ENCODE measurements around the gene ETV3. TPM values are rescaled to one million over a fixed set of nuclear protein-coding genes. Genes with fewer than 3 reads are reported as not detected.

Gene ETV3
- polyA plus RNA-seq, 4 donors, result 25.4 to 29.1 (median 27.7) TPM

DNA sequence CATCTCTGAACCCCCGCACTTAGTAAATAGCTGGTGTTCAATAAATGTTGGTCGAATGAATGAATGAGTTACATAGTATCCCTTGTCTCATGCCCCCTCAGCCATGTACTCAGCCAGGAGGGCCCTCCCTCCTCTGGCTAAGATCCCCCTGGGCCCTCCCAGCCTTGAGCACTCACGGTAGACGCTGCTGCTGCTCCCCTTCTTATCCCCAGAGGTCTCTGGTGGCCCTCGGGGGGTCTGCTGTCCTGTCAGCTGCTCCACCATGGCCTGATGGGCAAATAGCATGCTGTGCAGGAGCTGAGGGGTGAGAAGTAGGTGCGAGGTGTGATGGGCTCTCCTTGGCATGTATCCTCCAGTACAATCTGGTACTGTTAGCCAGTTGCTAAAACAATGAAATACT lies 40.5 kb downstream of the ETV3 start:
- DNase-seq (ENCODE audit: low read depth in 4 of 4, low spot score in 3 of 4), result no peak

DNA sequence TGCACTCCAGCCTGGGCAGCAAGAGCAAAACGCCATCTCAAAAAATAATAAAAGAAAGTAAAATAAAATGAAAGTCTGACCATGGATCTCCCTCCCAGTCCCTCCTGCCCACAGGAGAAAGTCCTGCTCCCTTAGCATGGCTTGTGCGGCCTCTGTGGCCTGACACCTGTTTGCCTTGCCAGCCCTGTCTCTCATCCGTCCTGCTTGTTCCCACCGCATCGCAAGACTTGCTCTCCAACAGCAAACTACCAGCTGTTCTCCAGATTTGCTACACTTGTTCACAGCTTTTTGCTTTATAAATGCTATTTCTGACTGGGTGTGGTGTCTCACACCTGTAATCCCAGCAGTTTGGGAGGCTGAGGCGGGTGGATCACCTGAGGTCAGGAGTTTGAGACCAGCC lies 41.3 kb downstream of the ETV3 start:
- no peak for DNase-seq (ENCODE audit: low read depth in 4 of 4, low spot score in 3 of 4)

DNA sequence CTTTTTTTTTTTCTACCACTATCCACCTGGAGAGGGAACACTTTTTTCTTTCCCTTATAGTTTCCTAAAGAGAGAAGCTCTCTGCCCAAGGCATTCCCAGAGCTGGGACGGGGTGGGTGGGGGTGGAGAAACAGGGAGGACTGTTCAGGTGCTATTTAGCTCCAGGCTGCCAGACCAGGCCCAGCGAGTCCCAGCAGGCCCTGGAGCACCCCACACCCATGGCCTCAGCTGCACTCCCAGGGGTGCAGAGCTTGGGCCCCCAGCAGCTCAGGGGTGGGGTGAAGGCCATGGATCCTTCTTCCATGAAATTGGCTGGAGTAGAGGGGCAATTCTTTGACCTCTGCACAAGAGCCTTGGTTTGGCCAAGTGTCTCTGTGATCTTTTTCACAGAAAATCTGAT lies 42.6 kb downstream of the ETV3 start:
- DNase-seq (ENCODE audit: low read depth in 4 of 4, low spot score in 3 of 4), result no peak

DNA sequence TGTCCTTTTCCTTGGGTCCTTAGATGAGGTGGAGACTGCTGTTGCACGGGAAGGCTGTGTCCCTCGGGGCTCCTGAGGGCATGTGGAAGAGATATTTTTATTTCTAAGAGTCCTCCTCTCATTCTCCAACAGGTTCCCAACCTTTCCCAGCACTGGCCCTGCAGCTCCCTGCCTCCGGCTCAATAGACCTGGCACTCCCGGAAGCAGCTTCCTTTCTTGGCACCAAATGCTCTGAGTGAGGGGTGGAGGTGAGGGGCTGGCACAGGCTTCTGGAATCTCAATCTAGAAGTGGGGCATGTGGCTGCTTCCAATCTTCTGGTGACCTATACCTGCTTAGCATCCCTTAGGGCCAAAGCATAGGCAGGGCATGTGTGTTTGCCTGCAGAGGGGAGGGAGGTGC lies 43.1 kb downstream of the ETV3 start:
- DNase-seq (ENCODE audit: low read depth in 4 of 4, low spot score in 3 of 4), result no peak

DNA sequence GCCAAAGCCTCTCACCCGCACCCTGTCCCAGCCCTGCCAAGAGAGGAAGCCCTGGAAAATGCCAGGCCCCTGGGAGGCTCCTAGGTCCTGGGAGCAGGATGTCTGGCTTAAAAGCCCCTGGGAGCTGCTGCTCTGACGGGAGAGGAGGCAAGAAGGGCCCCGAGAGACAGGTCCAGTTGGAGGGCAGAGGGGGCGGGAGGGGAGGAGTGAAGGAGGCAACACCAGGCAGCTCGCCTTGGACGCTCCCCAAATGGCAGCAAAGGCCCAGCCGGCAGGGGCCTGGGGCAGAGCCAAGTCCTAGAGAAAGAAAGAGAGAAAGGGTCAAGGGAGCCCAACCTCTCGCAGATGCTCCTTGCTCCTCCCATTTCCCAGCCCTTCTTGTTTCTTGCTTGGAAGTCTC lies 45.4 kb downstream of the ETV3 start:
- no peak for DNase-seq (ENCODE audit: low read depth in 4 of 4, low spot score in 3 of 4)

DNA sequence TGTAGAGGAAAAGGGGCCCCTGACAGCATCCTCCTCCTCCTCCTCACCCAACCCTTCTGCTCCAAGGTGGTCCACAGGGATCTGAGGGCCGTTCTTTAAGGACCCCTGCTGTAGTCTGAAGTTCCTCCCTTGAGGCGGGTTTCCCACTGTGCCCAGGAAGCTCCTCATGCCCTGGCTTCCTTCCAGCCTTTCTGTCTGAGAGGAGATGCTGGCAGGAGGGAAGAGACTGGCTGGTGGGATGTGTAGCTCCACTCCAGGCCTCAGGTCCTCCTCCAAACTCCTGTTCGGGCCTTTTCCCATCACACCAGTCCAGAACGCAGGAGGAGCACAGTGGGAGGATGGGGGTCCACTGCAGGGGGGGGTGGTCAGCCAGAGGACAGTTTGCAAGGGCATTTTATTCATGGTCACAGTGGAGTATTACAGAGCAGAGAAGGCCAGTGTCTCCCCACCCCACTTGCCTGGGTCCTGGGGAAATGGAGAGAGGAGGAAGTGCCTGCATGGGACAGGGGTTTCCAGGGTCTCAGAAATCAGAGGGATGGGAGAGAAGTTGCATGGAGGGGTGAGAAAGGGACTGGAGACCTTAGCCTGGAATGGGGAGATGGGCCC lies 46.4 kb downstream of the ETV3 start:
- DNase-seq (ENCODE audit: low read depth in 4 of 4, low spot score in 3 of 4), result no peak

DNA sequence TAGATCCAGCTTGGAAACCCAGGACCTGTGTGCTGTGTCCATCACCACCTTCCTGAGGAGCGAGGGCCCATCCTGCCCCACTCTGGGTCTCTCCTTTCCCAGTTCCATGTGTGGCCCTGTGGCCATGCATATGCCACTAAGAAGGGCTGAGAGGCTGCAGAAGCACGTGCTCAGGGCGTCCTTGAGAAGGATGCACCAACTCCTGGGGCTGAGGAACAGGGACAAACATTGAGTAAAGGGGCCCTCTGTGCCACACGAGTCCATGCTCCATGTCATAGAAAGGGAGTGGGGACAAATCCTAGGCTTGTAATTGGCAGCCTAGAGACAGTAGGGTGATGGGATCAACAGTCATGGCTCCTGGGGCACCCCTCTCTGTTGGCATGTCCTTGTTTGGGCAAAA lies 47.0 kb downstream of the ETV3 start:
- no peak for DNase-seq (ENCODE audit: low read depth in 4 of 4, low spot score in 3 of 4)

DNA sequence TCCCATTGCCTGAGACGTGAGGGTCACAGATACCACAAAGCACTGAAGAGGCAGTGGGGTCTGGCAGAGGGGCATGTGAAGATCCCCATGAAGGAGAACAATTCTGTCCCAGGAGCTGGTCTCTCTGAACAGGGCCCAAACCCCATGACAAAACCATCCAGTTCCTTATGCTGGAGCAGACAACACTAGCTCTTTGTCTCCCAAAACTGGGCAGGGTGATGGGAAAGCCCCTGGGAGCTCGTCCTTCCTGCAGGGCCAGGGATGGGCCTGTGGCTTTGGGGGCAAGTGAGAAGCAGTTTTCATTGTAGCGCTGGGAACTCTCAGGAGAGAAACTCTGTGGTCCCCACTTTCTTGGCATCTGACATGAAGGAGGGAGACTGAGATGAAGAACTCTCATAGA lies 47.4 kb downstream of the ETV3 start:
- no peak for DNase-seq (ENCODE audit: low read depth in 4 of 4, low spot score in 3 of 4)

DNA sequence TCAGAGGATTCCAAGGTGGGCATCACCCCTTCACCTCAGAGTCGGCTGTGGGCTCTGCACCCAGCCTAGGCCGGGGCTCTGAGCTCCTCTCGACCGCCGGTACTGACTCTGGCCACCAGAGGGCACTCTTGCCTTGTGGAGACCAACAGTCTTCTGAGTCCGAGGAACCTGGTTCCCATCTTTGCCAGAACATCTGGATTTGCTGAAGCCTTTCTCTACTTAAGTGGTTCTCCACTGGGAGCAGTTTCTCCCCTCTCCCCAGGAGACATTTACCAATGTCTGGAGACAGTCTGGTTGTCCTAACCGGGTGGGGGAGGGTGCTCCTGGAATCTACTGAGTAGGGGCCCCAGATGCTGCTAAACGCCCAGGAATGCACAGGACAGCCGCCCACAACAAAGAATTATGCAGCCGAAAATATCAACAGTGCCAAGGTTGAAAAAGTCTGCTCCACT lies 48.0 kb downstream of the ETV3 start:
- DNase-seq (ENCODE audit: low read depth in 4 of 4, low spot score in 3 of 4), result peak; percentile 51 to 75 (median 72)

DNA sequence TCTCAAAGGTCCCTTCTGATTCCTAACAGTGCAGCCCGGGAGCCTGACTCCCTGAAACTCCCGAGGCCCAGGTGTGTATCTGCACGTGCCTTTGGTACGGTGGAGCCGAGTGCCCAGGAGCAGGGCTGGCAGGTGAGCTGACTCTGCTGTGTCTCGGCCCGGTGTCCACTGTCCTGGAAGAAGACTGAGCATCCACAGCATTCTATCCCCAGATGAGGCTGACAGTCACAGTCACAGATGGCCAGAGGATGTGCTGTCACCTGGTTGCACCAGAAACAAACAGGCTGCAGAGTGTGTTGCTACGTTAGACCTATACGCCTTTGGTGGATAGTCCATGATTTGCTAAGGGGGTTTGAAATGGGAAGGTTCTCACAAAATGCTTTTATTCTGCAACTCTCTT lies 48.4 kb downstream of the ETV3 start:
- no peak for DNase-seq (ENCODE audit: low read depth in 4 of 4, low spot score in 3 of 4)

DNA sequence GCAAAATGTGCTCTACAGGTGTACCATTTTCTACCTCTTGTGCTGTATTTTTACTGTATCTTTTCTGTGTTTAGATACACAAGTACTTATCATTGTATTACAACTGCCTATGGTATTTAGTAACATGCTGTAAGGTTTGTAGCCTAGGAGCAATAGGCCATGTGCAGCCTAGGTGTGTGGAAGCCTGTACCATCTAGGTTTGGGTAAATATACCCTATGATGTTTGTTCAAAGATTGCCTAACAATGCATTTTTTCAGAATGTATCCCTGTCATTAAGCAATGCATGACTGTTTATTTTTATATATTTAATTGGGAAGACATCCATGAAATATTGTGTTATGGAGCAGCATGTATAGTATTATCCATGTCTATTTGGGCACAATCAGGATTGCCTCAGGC lies 49.6 kb downstream of the ETV3 start:
- no peak for DNase-seq (ENCODE audit: low read depth in 4 of 4, low spot score in 3 of 4)

DNA sequence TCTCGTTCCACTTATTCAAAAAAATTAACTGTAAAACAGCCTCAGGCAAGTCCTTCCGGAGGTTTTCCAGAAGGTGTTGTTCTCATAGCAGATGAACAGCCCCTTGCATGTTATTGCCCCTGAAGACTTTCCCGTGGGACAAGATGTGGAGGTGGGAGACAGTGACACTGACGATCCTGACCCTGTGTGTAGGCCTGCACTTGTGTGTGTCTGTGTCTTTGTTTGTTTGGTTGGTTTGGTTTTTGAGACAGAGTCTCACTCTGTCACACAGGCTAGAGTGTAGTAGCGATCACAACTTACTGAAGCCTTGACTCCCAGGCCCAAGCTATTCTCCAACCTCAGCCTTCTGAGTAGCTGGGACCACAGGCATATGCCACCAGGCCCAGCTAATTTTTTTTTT lies 51.2 kb downstream of the ETV3 start:
- no peak for DNase-seq (ENCODE audit: low read depth in 4 of 4, low spot score in 3 of 4)

DNA sequence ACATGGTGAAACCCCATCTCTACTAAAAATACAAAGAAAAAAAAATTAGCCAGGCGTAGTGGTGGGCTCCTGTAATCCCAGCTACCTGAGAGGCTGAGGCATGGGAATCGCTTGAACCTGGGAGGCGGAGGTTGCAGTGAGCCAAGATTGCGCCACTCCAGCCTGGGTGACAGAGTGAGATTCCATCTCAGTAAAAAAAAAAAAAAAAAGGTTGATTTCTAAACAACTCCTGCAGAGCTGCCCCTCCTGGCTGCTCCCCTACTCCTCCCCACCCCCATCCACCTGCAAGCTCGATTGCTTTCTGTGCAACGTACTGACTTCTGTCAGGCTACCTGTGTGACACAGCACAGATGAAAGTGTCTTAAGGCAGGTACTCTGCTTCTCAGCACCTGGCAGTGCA lies 51.9 kb downstream of the ETV3 start:
- no peak for DNase-seq (ENCODE audit: low read depth in 4 of 4, low spot score in 3 of 4)

DNA sequence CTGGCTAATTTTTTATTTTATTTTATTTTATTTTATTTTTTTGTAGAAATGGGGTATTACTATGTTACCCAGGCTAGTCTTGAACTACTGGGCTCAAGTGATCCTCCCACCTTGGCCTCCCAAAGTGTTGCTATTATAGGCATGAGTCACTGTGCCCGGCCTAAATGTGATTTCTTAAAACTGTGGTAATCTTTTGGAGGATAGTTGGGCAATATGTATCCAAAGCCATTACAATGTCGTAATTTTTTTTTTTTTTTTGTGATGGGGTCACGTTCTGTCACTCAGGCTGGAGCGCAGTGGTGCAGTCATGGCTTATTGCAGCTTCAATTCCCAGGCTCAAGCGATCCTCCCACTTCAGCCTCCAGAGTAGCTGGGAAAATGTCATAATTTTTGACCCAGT lies 52.8 kb downstream of the ETV3 start:
- no peak for DNase-seq (ENCODE audit: low read depth in 4 of 4, low spot score in 3 of 4)

DNA sequence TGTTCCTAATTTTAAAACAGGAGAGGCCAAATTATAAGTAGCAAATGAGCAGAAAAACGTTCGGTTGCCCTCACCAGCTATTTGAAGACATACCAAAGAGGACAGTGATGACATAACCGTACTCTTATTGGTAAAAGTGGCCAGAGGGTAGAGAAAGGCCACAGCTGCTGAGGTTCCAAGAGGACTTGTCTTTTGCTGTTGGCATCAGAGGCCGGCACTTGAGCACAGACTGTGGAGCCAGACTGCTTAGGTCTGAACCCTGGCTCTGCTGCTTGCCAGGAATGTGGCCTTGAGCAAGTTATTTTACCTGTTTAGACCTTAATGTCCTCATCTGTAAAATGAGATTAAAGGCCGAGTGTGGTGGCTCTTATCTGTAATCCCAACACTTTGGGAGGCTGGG lies 53.5 kb downstream of the ETV3 start:
- no peak for DNase-seq (ENCODE audit: low read depth in 4 of 4, low spot score in 3 of 4)

DNA sequence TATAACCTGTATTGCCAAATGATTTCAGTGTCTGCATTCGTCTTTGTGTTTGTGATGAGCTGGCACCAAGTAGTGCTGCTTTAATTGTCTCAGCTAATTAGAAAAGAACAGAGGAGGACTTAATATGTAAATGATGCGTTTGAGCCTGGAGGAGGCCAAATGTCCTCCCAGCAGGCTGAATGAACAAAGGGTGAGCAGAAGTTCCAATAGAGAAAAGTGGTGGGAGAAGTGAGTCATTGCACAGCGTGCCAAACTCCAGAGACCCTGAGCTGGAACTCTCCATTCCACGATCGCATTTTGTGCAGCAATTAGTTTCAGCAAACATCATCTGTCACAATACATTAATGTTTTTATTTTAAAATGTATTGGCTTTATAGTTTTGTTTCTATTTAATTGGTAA lies 56.5 kb downstream of the ETV3 start:
- DNase-seq (ENCODE audit: low read depth in 4 of 4, low spot score in 3 of 4), result no peak

DNA sequence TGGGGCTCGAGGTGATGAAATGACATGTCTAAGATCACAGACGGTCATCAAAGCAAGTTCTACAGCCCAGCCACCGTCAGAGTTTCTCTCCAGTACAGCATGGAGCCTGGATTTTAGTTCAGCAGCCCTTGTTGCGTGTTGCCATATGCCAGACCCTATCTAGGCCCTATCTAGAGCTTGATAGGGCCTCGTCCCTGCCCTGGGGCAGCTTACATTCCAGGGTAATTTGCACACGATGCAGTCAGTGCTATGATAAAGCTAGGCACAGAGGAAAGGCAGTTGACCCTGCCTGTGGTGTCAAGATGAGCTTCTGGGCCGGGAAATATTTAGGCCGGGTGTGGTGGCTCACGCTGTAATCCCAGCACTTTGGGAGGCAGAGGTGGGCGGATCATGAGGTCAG lies 57.5 kb downstream of the ETV3 start:
- DNase-seq (ENCODE audit: low read depth in 4 of 4, low spot score in 3 of 4), result no peak

DNA sequence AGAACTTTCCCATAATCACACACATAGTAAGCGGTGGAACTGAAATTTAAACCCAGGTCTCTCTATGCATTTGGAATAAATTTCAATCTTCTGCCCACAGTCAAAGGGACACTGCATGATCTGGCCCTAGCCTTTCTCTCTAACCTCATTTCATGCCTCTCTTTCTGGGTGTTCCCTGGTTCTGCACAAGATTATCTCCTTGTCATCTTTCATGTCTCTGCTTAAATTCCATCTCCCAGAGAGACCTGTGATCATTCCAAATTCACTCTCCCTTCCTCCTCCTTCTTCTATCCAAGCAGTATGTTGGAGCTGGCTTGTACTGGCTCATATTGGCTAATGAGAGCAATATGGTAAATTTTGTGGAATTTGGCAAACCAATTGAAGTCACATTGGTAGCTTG lies 60.8 kb downstream of the ETV3 start:
- no peak for DNase-seq (ENCODE audit: low read depth in 4 of 4, low spot score in 3 of 4)

DNA sequence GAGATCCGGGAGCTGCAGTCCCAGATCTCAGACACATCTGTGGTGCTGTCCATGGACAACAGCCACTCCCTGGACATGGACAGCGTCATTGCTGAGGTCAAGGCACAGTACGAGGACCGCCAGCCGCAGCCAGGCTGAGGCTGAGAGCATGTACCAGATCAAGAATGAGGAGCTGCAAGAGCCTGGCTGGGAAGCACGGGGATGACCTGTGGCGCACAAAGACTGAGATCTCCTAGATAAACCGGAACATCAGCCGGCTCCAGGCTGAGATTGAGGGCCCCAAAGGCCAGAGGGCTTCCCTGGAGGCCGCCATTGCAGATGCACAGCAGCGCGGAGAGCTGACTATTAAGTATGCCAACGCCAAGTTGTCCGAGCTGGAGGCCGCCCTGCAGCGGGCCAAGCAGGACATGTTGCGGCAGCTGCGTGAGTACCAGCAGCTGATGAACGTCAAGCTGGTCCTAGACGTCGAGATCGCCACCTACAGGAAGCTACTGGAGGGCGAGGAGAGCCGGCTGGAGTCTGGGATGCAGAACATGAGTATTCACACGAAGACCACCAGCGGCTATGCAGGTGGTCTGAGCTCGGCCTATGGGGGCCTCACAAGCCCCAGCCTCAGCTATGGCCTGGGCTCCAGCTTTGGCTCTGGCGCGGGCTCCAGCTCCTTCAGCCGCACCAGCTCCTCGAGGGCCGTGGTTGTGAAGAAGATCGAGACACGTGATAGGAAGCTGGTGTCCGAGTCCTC lies 64.1 kb downstream of the ETV3 start:
- DNase-seq (ENCODE audit: low read depth in 4 of 4, low spot score in 3 of 4), result peak in 3 of 4 donors; percentile 26 to 51 (median 35)

All from left renal pelvis (tissue), 4 donors.